ENCODE results near the gene NT5DC4.

Gene NT5DC4

GRCh38 chr2:112784199-112785189 lies 63.7 kb downstream of the NT5DC4 start, which contains the start of gene IL1A:
TSS of gene IL1A (minus strand) at chr2:112784493. CDS start at chr2:112783770, 723 bp downstream.
- no peak for DNase-seq (ENCODE audit: low read depth in 2 of 3, low spot score in 1 of 3)

GRCh38 chr2:112787294-112787693 lies 66.5 kb downstream of the NT5DC4 start:
- DNase-seq (ENCODE audit: low read depth in 2 of 3, low spot score in 1 of 3) = no peak

DNA sequence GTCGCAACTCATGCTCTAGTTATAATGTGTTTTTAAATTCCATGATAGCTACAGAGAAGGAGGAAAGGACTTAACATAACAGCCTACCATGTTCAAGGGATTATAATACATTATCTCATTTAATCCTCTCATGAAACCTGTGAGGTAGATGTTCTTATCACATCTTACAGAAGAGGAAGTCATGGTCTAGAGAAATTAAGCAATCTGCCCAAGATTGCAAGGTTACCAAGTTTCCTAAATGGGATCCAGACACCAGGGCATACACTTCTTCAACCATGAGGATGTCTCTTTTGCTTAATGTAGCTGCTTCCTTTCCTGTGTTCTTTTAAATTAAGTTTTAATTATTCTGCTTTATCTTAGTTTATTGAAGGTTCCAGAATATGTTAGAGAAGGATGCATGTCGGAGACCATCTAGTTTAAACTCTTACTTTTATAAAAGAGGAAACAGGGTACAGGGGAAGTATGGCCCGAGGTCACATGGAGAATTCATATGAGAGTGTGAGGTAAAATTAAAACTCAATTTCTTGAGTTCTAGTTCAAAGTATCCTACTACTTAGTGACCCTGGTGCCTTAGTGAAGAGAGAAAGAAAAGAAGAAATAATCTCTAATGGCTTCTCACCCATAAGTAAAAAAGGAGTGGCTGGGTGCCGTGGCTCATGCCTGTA lies 67.0 kb downstream of the NT5DC4 start:
- DNase-seq (ENCODE audit: low read depth in 2 of 3, low spot score in 1 of 3) = no peak

GRCh38 chr2:112788653-112789052 lies 67.8 kb downstream of the NT5DC4 start:
- DNase-seq (ENCODE audit: low read depth in 2 of 3, low spot score in 1 of 3) = no peak

Data from stimulated activated CD4-positive, alpha-beta T cell treated with anti-CD3 and anti-CD28 coated beads, Interleukin-12 subunit alpha, Interleukin-12 subunit beta, amount 100 ng/mL, for 48 hours (primary cell).